Activated CD8-positive, alpha-beta memory T cell treated with anti-CD3 and anti-CD28 coated beads, Interleukin-2, amount 50 U/mL, for 48 hours (primary cell): ENCODE measurements around the gene HAGHL.
"Not testable (repeated sequence)": the region's sequence is repeated elsewhere in the genome, so short reads cannot be mapped to it uniquely, and the experiment has no call there.

Experiments
- DNase-seq: peaks from one replicate; pipeline ENCODE4 v3.0.0-alpha.2; 2020

The HAGHL gene

GRCh38 chr16:689175-689897 is 37.6 kb upstream of the HAGHL start:
- DNase-seq = no peak

- DNase-seq = not testable (repeated sequence)
Measured at GRCh38 chr16:691242-691641, 35.7 kb upstream of the HAGHL start.

- no peak for DNase-seq
Measured at GRCh38 chr16:692356-693108, 34.4 kb upstream of the HAGHL start.

- no peak for DNase-seq
Measured at GRCh38 chr16:693364-693763, 33.5 kb upstream of the HAGHL start.

GRCh38 chr16:693766-694165 is 33.1 kb upstream of the HAGHL start:
- DNase-seq = no peak

- no peak for DNase-seq
Measured at GRCh38 chr16:694187-694862, 32.6 kb upstream of the HAGHL start.

- no peak for DNase-seq
Measured at GRCh38 chr16:694863-695354, 32.0 kb upstream of the HAGHL start.

- peak; percentile 85 for DNase-seq
Measured at GRCh38 chr16:695355-696089, 31.4 kb upstream of the HAGHL start.

- DNase-seq = no peak
Measured at GRCh38 chr16:698911-699671, 27.8 kb upstream of the HAGHL start.

GRCh38 chr16:700684-701584 is 26.0 kb upstream of the HAGHL start:
- DNase-seq = peak; percentile 82

GRCh38 chr16:702341-702740 is 24.6 kb upstream of the HAGHL start:
- no peak for DNase-seq

GRCh38 chr16:703406-703805 is 23.5 kb upstream of the HAGHL start:
- no peak for DNase-seq

GRCh38 chr16:704047-704446 is 22.9 kb upstream of the HAGHL start:
- no peak for DNase-seq

- no peak for DNase-seq
Measured at GRCh38 chr16:704552-705380, 22.1 kb upstream of the HAGHL start.

GRCh38 chr16:705431-706188 is 21.3 kb upstream of the HAGHL start, which contains the start of gene FBXL16:
TSS of gene FBXL16 (minus strand) at chr16:705801. CDS start at chr16:697405, 8,396 bp downstream.
- no peak for DNase-seq

GRCh38 chr16:706189-707061 is 20.5 kb upstream of the HAGHL start:
- no peak for DNase-seq

- no peak for DNase-seq
Measured at GRCh38 chr16:707062-707538, 19.8 kb upstream of the HAGHL start.

GRCh38 chr16:708019-708418 is 18.9 kb upstream of the HAGHL start:
- no peak for DNase-seq
